Measurements from ENCODE around the gene NKX1-1. TPM values are rescaled to one million over a fixed set of nuclear protein-coding genes. Genes with fewer than 3 reads are reported as not detected.

The NKX1-1 gene
- total and polyA plus RNA-seq, 7 experiments from 2014 or later = not detected

DNA sequence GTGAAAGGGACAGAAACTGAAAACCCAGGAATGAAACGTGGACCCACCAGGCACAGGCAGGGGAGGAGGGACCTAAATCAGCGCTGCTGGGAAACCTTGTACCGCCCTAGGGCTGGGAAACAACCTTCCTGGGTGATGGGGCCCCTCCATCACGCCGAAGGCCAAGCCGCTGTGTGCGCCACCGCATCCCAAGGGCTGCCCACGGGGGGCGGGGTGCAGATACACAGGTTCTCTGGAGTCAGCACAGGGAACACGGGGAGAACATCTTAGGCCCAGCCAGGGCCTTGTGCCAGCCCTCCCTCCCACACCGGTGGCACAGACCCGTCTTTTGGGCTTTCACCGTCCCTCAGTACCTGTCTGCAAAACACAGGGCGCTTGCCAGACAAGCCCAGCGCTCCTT lies 46.3 kb downstream of the NKX1-1 start:
- Mint-ChIP-seq H3K4me3 (no peak overlapping the region), H3K9me3 (no peaks in the 10 kb centered on the region), H3K27ac (no peak overlapping the region)

DNA sequence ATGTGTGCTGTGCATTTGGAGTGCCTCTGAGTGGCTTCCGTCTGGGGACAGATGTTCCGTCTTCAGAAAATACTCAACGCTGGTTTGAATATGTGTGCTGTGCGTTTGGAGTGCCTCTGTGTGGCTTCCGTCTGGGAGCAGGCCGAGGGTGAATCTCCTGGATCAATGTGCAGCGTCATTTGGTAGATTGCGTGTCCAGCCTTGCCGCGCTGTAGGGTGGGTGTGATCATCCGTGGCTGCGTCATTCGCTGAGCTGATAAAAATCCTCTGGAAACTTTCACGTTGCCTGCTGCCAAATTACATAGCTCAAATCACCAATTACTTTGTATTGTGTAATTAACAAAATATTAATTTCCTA lies 47.1 kb downstream of the NKX1-1 start:
- H3K27me3 ChIP-seq (ENCODE audit: control insufficient read depth in 2 of 2, insufficient read depth in 2 of 2, low read length in 2 of 2) = no peaks in the 10 kb centered on the region
- H3K9me3 ChIP-seq (ENCODE audit: control insufficient read depth in 2 of 3, low read length in 3 of 3) = no peaks in the 10 kb centered on the region
- DNase-seq (no peak), ATAC-seq (no peak)
- no peak overlapping the region for H3K27ac Mint-ChIP-seq
- intact Hi-C loops (cut with micrococcal nuclease) = loop anchor here in 1 of 2 donors (10.0 kb wide), 1 partner anchor 1114 kb away; no protein-coding TSS in a partner anchor
- POLR2A ChIA-PET = no interaction called here
- H3K27ac ChIP-seq (ENCODE audit: low read depth, low read length) = no peak overlapping the region
- CTCF ChIA-PET = interaction anchor here (1.1 kb wide), 1 partner anchor 270 kb away, joined by 3 read pairs; no protein-coding TSS in a partner anchor
- H3K36me3 Mint-ChIP-seq = peaks cover 0 to 7% (median 3%) of the 10 kb centered on the region in 5 donors
- H3K27me3 Mint-ChIP-seq = no peaks in the 10 kb centered on the region
- H3K4me1 Mint-ChIP-seq = peaks cover 0 to 5% (median 0%) of the 10 kb centered on the region in 7 donors
- no peaks in the 10 kb centered on the region for H3K9me3 Mint-ChIP-seq
- H3K4me3 Mint-ChIP-seq = no peak overlapping the region
- no peaks in the 10 kb centered on the region for H3K4me1 ChIP-seq (ENCODE audit: control insufficient read depth in 2 of 2, insufficient read depth in 2 of 2, low read length in 2 of 2)
- H3K36me3 ChIP-seq (ENCODE audit: control insufficient read depth in 2 of 3, insufficient read depth in 3 of 3, low read length in 3 of 3) = peaks cover 0 to 59% (median 3%) of the 10 kb centered on the region in 3 experiments
- no peak overlapping the region for H3K4me3 ChIP-seq (ENCODE audit: low read length)

More for the DNA sequence above, 46.3 kb downstream of the NKX1-1 start:
- Histone ChIP-seq H3K4me3 (ENCODE audit: low read length) (no peak overlapping the region), H3K4me1 (ENCODE audit: control insufficient read depth in 2 of 2, insufficient read depth in 2 of 2, low read length in 2 of 2) (no peaks in the 10 kb centered on the region), H3K27me3 (ENCODE audit: control insufficient read depth in 2 of 2, insufficient read depth in 2 of 2, low read length in 2 of 2) (no peaks in the 10 kb centered on the region), H3K36me3 (ENCODE audit: control insufficient read depth in 2 of 3, insufficient read depth in 3 of 3, low read length in 3 of 3) (peaks cover 0 to 51% (median 3%) of the 10 kb centered on the region in 3 experiments), H3K27ac (ENCODE audit: low read depth, low read length) (no peak overlapping the region), H3K9me3 (ENCODE audit: control insufficient read depth in 2 of 3, low read length in 3 of 3) (no peaks in the 10 kb centered on the region)
- CTCF ChIA-PET = no interaction called here
- Mint-ChIP-seq H3K4me1 (peaks cover 0 to 5% (median 0%) of the 10 kb centered on the region in 7 donors), H3K27me3 (no peaks in the 10 kb centered on the region), H3K36me3 (peaks cover 0 to 7% (median 3%) of the 10 kb centered on the region in 5 donors)
- POLR2A ChIA-PET = no interaction called here
- intact Hi-C loops (cut with micrococcal nuclease) = loop anchor here in 1 of 2 donors (10.0 kb wide), 1 partner anchor 1115 kb away; no protein-coding TSS in a partner anchor
- DNase-seq = no peak
- no peak for ATAC-seq

DNA sequence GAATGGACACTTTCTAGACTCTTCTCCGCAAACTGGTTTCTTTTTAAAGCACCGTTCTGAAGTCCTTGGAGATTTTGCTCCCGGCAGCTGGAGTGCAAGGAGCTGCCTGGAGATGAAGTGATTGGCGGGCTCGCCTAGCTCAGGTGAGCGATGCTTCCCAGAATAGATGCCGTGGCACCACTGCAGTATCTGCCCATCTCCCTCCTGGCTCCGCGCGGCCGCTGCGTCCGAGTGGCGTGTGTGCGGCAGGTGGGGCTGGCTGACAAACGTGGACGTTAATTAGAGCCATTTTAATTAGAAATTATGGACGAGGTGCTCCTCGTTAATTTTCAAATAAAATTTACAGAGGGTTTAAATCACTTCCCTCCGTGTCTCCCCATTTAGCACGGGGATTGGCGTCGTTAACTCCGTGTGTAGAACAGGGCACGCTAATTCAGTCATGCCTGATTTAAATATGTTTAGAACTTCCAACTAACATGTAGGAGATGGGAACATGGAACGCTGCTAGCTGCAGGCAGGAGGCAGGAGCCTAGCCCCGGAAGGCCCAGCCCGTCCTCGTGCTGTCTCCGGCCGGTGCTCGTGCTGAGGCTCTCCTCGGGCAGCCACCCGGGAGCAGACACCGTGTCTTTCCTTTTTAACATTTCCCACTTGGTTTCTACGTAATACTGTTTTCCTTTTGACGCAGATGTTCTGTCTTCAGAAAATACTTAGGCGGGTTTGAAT lies 47.7 kb downstream of the NKX1-1 start:
- Histone ChIP-seq H3K4me1 (ENCODE audit: control insufficient read depth in 2 of 2, insufficient read depth in 2 of 2, low read length in 2 of 2) (no peaks in the 10 kb centered on the region), H3K27me3 (ENCODE audit: control insufficient read depth in 2 of 2, insufficient read depth in 2 of 2, low read length in 2 of 2) (no peaks in the 10 kb centered on the region), H3K36me3 (ENCODE audit: control insufficient read depth in 2 of 3, insufficient read depth in 3 of 3, low read length in 3 of 3) (peaks cover 0 to 64% (median 3%) of the 10 kb centered on the region in 3 experiments), H3K4me3 (ENCODE audit: low read length) (no peak overlapping the region), H3K9me3 (ENCODE audit: control insufficient read depth in 2 of 3, low read length in 3 of 3) (no peaks in the 10 kb centered on the region), H3K27ac (ENCODE audit: low read depth, low read length) (no peak overlapping the region)
- Mint-ChIP-seq H3K9me3 (no peaks in the 10 kb centered on the region), H3K36me3 (peaks cover 0 to 7% (median 3%) of the 10 kb centered on the region in 5 donors), H3K4me3 (no peak overlapping the region), H3K27me3 (no peaks in the 10 kb centered on the region), H3K27ac (no peak overlapping the region), H3K4me1 (peaks cover 0 to 5% (median 0%) of the 10 kb centered on the region in 7 donors)
- ChIA-PET POLR2A (interaction anchor here (1.5 kb wide), 1 partner anchor 247 kb away, joined by 5 read pairs; no protein-coding TSS in a partner anchor), CTCF (interaction anchor here (1.1 kb wide), 1 partner anchor 271 kb away, joined by 3 read pairs; no protein-coding TSS in a partner anchor)
- DNase-seq (no peak), ATAC-seq (no peak)
- intact Hi-C loops (cut with micrococcal nuclease) = loop anchor here in 1 of 2 donors (10.0 kb wide), 1 partner anchor 1114 kb away; no protein-coding TSS in a partner anchor

DNA sequence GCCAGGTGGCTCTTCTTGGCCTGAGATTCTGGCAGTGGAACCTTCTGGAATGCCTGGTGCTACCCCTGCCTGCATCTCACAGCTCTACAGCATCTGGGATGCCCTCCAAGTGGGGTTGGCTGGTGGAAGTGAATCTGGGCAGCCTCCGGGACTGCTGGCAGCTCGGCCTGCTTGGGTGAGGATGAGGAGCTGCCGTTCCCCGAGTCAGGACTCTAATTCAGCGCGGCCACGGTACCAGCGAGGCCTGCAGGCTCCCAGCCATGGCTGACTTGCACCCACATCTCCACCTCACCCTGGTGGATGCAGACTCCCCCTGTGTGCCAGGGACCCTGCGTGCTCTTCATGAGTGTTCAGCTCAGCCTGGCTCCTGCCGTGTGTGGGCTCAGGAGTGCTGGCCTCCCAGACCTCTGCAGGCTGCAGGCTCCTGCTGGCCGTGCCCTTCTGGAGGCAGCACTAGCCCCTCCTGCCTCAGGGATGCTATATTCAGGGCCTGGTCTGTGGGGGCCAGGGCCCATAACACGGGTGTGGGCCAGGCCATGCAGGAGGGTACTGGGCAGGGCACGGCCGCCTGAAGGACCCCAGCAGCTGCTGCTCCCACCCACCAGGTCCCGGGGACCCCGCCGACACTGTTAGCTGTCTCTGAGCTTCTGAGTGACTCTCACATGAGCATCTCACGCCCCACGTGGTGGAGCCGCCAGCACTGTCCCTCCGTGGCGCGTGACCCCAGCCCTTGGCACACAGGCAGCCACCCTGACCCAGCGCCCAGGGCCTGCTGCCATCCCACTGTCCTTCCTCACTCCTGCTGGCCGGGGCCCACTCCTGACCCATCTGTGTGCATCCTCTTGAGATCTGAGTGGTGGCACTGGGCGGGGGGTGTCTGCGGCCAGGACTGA lies 48.6 kb downstream of the NKX1-1 start:
- Mint-ChIP-seq H3K9me3 (no peaks in the 10 kb centered on the region), H3K36me3 (peaks cover 0 to 11% (median 0%) of the 10 kb centered on the region in 5 donors), H3K4me1 (peaks cover 0 to 4% (median 0%) of the 10 kb centered on the region in 7 donors), H3K4me3 (no peak overlapping the region), H3K27ac (no peak overlapping the region), H3K27me3 (no peaks in the 10 kb centered on the region)
- Histone ChIP-seq H3K9me3 (ENCODE audit: control insufficient read depth in 2 of 3, low read length in 3 of 3) (no peaks in the 10 kb centered on the region), H3K4me3 (ENCODE audit: low read length) (no peak overlapping the region), H3K36me3 (ENCODE audit: control insufficient read depth in 2 of 3, insufficient read depth in 3 of 3, low read length in 3 of 3) (peaks cover 0 to 74% (median 3%) of the 10 kb centered on the region in 3 experiments), H3K4me1 (ENCODE audit: control insufficient read depth in 2 of 2, insufficient read depth in 2 of 2, low read length in 2 of 2) (no peaks in the 10 kb centered on the region), H3K27ac (ENCODE audit: low read depth, low read length) (no peak overlapping the region), H3K27me3 (ENCODE audit: control insufficient read depth in 2 of 2, insufficient read depth in 2 of 2, low read length in 2 of 2) (no peaks in the 10 kb centered on the region)
- intact Hi-C loops (cut with micrococcal nuclease) = loop anchor here in 1 of 2 donors (10.0 kb wide), 1 partner anchor 1113 kb away; no protein-coding TSS in a partner anchor
- ChIA-PET CTCF (interaction anchor here (0.6 kb wide), 1 partner anchor 175 kb away, joined by 4 read pairs; no protein-coding TSS in a partner anchor), POLR2A (interaction anchor here (0.7 to 1.5 kb wide), 2 partner anchors 11 to 248 kb away, joined by 3 to 5 read pairs; partner anchors contain the start of gene UVSSA)
- DNase-seq (no peak), ATAC-seq (no peak)

DNA sequence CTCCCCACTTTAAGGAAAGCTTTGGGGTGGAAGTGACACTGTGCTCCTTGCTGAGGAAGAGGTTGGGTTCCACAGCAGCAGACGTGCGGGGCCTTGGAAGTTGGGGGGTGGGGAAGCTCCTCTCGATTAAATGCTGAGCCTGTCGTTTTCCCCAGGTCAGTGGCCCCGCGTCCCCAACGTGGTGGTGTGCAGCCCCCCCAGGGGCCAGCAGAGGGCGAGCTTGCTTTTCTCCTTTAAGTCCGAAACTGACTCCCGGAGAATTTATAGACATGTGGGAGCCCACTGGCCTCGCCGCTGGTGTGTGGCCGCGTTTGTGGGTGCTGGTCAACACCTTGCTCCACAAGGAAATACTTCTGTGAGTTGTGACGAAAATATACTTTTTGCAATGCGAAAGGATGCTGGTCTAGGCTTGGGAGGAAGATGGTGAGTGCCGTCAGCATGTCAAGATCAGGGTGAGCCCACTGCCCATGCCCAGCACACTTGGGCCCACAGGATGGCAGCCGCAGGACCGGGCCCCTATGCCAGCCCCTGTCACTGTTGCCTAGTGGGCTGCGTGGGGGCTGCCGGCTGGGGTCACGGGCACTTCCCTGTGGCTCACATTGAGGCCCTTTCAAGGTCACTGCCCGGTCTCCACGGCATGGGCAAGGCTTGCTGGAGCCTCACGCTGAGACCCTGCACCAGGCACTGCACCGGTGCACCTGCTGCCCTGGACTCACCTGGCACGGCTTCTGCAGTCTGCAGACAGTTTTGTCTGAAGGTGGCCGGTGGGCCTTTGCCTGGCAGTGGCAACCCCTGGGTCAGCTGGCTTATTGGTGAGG lies 49.9 kb downstream of the NKX1-1 start:
- no peak overlapping the region for H3K4me3 ChIP-seq (ENCODE audit: low read length)
- CTCF ChIA-PET = interaction anchor here (0.7 to 4.6 kb wide), 3 partner anchors 249 to 273 kb away, joined by 3 to 24 read pairs (median 13); no protein-coding TSS in a partner anchor
- H3K27me3 ChIP-seq (ENCODE audit: control insufficient read depth in 2 of 2, insufficient read depth in 2 of 2, low read length in 2 of 2) = no peaks in the 10 kb centered on the region
- Mint-ChIP-seq H3K27ac (no peak overlapping the region), H3K4me1 (peaks cover 4 to 11% (median 7%) of the 10 kb centered on the region in 7 donors), H3K9me3 (no peaks in the 10 kb centered on the region), H3K27me3 (no peaks in the 10 kb centered on the region), H3K36me3 (peaks cover 0 to 11% (median 0%) of the 10 kb centered on the region in 5 donors), H3K4me3 (no peak overlapping the region)
- H3K27ac ChIP-seq (ENCODE audit: low read depth, low read length) = no peak overlapping the region
- H3K4me1 ChIP-seq (ENCODE audit: control insufficient read depth in 2 of 2, insufficient read depth in 2 of 2, low read length in 2 of 2) = peaks cover 0 to 10% of the 10 kb centered on the region in 2 donors
- no peaks in the 10 kb centered on the region for H3K9me3 ChIP-seq (ENCODE audit: control insufficient read depth in 2 of 3, low read length in 3 of 3)
- intact Hi-C loops (cut with micrococcal nuclease) = loop anchor here (1.0 to 10.0 kb wide), 3 partner anchors 249 to 1112 kb away; no protein-coding TSS in a partner anchor
- ATAC-seq (peak; percentile 43), DNase-seq (peak in 7 of 9 donors; percentile 22 to 48 (median 41))
- peaks cover 0 to 77% (median 3%) of the 10 kb centered on the region in 3 experiments for H3K36me3 ChIP-seq (ENCODE audit: control insufficient read depth in 2 of 3, insufficient read depth in 3 of 3, low read length in 3 of 3)
- POLR2A ChIA-PET = interaction anchor here (1.1 kb wide), 1 partner anchor 67 kb away, joined by 3 read pairs; the partner anchor contains the start of gene MAEA

All from naive thymus-derived CD4-positive, alpha-beta T cell (primary cell).